CD4-positive, alpha-beta T cell treated with Interferon gamma for 1 hour (primary cell): ENCODE results near the gene CRACR2B.

ENCODE experiments used
- DNase-seq: peaks from one replicate; pipeline ENCODE4 v3.0.0-alpha.2; 2020

The CRACR2B gene

GRCh38 chr11:870127-870413 is 42.4 kb downstream of the CRACR2B start:
- no peak for DNase-seq

GRCh38 chr11:870418-870817 is 42.7 kb downstream of the CRACR2B start:
- DNase-seq, result no peak

- DNase-seq, result no peak
These were observed 43.8 kb downstream of the CRACR2B start for GRCh38 chr11:871472-871871.

GRCh38 chr11:872799-873198 is 45.1 kb downstream of the CRACR2B start:
- no peak for DNase-seq

- no peak for DNase-seq
These were observed 46.0 kb downstream of the CRACR2B start for GRCh38 chr11:873706-874105.

GRCh38 chr11:875203-875602 is 47.5 kb downstream of the CRACR2B start:
- no peak for DNase-seq

GRCh38 chr11:875769-876301 is 48.1 kb downstream of the CRACR2B start:
- no peak for DNase-seq

- DNase-seq, result no peak
These were observed 48.8 kb downstream of the CRACR2B start for GRCh38 chr11:876545-876944.

- DNase-seq, result no peak
These were observed 49.8 kb downstream of the CRACR2B start for GRCh38 chr11:877565-877964.

GRCh38 chr11:880447-880846 is 52.7 kb downstream of the CRACR2B start:
- no peak for DNase-seq
